H4 (cell line): Measurements from ENCODE around the gene FAM53A. TPM values are rescaled to one million over a fixed set of nuclear protein-coding genes. Genes with fewer than 3 reads are reported as not detected.

Source experiments
- DNase-seq: peaks from one replicate; pipeline ENCODE4 v3.0.0-alpha.2; 2015; ENCODE audit warnings: low spot score
- total RNA-seq: library from RNA; depleted of rRNA; stranded (reverse); fragments of >200 nt; shearing (Covaris generic); gene quantifications from 2 replicates; pipeline ENCODE4 v1.2.3, GENCODE V29; 2014

FAM53A gene
- total RNA-seq, 1 experiment from 2014 or later: 0.46 TPM

DNA sequence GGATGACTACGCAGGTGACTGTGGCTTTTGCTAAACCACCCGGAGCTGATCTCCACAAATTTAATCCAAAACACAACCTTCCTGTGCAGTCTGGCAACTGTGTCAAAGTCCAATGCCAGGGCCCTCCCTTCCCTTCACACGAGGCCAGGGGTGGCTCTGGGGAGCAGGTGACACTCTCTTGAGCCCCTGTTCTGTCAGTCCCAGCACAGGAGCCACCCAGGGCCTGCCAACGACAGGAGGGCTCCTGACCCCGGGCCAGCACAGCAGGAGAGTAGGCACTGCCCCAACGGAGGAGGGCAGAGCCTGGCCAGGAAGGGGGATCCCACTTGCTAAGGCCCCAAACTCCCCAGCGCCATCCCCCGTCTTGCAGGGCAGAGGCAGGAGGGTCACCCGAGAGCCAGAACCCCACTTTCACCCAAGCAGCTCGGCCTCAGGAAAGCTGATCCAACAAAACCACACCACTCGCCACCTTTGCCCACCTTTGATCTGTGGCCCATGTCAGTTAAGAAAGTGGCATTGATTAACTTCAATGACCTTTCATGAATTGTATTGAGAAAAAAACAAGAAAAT, 44.7 kb downstream of the FAM53A start:
- no peak for DNase-seq

DNA sequence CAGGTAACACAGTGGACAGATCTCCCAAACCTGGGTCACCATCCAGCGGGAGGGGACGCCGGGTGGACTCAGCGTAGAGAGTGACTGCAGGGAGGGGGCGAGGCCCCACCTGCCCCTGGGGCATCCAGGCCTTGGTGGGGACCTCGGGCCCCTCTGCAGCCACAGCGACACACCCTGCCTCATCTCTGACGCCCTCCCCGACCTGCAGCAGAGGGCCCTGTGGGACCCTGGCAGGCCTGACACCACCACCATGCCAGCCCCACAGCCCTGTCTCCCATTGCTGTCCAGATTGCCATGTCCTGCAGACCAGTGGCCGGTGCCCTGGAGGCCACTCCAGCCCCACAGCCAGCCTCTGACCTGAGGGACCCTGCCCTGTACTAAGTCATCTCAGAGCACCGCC, 45.2 kb downstream of the FAM53A start:
- no peak for DNase-seq

DNA sequence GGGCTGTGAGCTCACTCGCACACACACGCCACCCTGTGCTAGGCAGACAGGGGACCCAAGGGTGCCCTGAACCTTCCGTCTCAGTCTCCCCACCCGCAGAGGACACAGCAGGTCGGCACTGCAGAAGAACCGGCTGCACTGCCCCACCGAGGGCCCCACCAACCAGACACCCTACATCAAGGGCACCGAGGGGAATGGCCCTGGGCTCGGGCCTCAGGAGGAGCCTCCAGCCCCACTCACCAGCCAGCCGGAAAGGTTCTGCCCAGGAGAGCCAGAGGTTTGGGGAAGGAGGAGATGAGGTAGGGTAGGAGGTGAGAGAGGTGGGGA, 45.9 kb downstream of the FAM53A start:
- DNase-seq: no peak

DNA sequence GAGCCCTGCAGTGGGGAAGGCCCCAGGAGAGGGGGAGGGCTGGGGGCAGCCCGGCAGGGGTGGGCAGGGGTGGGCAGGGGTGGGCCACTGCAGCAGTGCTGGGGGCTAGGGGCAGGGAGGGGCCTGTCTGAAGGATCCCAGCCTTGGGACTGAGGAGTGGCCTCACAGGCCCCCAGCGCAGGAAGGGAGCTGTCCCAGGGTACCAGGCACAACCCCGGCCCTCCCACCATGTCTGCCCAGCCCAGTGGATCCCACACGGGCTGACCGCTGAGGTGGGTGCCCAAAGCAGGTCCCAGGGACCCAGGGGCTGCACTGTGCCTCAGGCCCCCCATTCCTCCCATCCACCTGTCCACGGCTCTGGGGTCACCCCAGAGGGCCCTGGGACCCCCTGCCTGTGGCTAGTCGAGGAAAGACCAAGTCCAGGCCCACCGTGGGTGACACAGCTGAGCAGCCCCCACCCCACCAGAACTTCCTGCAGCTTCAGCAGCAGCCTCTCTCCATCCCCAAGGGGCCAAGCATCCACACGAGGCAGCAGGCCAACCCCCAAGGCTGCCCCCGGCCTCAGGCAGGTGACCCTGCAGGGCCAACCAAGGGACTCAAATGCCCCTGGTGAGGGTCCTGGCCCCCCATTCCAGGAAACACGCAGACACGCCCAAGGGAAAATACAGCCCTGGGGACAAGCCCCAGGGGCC, 46.4 kb downstream of the FAM53A start:
- DNase-seq: no peak

DNA sequence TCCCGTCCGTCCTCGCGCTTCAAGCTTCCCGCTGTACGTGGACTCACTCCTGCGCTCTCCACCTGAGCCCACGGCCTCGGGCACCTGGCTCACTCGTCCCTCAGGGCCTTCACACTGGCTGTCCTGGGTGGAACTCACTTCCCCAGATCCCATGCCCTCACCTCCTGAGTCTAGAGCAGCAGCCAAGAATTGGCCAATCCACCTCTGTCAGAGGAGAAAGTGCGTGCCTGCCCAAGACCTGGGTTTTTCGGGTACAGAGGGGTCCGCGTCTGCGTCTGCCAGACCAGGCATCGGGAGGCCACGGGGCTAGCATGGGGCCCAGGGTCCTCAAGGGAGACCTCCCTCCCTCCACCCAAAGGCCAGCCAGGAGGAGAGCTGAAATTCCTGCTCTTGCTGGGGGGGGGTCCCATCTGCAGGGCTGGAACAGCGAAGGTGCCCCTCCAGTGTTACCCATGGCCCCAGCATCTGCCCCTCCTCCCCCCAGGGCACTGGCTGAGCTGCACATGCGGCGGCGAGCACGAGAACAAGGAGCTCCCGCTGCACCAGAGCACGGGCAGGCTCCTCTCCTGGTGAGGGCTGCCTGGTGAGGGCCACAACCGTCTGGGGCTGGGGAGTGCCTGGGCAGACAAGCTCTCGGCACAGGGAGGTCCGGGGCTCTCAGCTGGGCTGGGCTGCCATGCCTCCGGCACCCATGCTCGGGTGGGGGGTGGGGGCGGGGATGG, 47.5 kb downstream of the FAM53A start:
- no peak for DNase-seq

DNA sequence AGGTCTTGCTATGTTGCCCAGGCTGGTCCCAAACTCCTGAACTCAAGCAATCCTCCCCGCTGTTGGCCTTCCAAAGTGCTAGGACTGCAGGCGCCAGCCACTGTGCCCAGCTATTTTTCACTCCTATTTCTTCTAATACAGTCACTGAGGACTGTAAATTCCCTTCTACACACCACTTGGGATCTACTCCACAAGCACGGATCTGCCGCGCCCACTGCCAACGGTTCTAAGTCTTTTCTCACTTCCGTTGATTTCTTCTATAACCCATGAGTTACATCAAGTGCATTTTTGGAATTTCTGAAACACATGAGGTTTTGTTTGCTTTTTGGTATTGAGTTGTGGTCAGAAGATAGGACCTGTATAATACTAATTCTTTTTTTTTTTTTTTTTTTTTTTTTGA, 48.6 kb downstream of the FAM53A start:
- no peak for DNase-seq

DNA sequence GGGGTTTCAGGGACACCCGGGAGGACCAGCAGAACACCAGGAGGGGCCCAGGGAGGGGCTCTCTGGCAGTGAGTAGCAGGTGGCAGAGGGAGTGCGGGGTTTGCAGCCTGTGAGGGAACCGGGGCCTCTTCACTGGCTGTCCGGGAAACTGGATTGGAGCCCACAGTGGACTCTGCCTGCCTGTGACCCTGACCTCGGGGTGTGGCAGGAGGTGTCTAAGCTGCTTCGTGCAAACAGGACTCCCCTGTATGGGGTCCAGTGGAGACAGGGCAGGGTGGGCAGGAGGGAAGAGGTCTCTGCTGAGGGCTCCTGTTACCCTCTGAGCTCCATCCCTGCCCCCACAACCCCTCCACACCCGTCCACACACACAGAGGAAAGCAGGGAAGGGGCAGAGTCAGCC, 50.1 kb downstream of the FAM53A start:
- no peak for DNase-seq

DNA sequence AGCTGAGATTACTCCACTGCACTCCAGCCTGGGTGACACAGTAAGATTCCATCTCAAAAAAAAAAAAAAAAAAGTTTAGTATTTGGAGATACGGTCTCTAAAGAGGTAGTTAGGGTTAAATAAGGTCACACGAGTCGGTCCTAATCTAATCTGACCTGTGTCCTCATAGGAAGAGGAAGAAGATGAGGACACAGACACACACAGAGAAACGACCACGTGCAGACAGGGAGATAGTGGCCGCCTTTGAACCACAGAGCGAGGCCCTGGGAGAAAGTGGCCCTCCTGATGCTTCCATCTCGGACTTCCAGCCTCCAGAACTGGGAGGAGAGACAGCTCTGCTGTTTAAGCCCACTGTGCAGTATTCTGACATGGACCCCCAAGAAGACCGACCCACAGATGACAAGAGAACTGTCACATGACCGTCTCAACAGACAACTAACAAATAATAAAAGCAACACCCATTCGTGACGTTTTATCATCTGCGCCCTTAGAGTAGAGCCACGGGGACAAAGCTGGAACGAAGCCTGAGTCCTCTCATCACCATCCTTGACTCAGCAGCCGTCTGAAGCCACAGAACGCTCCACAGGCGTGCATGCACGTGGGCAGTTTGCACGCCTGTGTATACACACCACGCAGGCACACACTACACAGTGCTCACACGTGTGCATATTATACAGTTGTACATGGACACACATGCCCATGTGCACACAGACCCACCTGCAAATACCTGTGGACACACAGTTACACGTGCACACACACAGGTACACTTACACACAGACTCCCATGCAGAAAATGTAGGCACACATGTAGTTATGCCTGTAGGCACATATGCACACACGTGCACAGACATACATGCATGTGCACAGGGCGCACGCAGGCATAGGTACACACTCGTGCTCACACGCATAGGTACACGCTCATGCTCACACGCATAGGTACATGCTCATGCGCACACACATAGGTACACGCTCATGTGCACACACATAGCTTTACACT, 51.7 kb downstream of the FAM53A start:
- DNase-seq: no peak

DNA sequence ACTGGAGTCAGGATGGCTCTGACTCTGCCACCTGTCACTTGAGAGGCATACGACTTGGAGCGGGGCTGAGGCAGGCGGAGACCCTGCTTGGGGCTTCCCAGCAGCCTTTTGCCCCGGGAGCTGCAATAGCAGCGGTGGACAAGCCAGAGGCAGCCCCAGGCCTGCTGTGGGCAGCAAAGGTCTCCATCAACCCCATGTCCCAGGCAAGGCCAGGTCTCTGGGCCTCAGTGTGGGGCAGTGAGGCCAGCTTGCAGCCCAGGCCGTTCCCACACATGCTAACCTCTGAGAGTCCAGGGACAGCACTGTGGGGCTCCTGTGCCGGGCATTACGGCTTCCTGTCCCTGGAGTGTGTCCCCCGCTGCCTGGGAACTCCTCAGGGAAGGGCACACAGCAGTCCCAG, 53.0 kb downstream of the FAM53A start:
- no peak for DNase-seq

DNA sequence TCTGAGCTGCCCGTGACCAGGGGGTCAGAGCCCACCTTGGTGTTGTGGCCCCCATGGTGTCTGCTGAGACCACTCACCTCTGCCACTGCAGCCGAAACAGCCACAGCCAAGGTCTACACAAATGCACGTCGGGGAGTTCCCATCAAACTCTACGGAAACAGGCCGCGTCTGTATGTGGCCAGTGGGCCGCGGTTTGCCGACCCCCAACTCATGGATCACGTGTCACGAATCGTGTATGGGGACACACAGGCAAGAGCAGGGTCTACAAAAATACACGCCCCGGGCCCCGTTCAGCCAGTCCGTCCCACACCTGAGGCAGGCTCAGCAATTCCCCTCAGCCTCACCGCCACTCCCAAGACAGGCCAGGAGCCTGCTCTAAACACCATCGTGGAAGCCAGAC, 53.8 kb downstream of the FAM53A start:
- no peak for DNase-seq

DNA sequence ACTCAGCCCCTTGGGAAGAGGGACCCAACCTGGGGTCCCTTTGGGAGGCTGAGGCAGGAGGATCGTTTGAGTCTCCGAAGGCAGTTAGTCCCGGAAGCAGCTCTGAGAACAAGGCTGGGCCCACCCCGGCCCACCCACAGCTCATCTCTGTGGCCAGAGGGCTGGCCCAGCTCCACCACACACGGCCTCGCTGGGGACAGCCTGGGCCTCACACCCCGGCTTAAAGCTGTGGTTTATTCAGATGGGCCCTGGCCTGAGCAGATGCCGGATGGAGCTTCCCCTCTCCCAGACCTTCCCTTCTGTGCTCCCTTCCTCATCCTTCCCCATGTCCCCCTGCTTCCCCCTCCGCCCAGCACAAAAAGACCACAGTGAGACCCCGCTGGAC, 54.4 kb downstream of the FAM53A start:
- DNase-seq: no peak

DNA sequence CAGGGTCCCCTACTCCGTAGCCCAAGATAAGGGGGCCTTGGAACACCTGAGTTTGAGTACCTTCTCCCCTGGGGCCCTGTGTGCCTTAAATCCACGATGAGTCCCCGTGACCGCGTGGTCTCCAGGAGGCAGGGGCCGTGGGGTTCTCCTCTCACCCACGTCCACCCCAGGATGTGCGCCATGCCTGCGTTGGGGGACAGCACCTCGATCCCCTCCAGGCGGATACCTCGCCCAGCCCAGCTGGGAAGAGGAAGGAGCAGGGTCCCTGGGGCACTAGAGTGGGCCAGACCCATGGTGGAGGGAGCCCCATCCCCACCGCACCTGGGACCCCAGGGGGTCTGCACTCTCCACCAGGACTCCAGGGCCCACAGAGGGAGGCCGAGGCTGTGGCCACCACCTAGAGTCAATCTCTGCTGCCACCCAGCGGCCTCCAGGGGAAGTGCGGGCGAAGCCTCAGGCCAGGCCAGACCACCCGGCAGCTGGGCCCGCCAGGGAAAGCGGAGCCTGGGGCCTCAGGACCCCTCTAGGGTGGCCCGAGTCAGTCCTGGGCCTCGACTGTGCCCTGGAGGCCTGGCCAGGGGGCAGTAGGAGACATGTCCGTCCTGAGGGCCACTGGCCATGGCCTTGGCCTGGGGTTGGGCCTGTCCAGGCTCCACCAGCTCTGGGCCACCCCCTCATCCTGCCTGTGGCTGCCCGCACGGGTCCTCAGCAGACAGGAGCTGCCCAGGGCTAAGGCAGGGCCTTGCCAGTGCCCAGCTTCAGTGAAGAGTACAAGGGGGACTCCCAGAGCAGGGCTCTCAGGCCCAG, 55.0 kb downstream of the FAM53A start:
- DNase-seq: no peak

DNA sequence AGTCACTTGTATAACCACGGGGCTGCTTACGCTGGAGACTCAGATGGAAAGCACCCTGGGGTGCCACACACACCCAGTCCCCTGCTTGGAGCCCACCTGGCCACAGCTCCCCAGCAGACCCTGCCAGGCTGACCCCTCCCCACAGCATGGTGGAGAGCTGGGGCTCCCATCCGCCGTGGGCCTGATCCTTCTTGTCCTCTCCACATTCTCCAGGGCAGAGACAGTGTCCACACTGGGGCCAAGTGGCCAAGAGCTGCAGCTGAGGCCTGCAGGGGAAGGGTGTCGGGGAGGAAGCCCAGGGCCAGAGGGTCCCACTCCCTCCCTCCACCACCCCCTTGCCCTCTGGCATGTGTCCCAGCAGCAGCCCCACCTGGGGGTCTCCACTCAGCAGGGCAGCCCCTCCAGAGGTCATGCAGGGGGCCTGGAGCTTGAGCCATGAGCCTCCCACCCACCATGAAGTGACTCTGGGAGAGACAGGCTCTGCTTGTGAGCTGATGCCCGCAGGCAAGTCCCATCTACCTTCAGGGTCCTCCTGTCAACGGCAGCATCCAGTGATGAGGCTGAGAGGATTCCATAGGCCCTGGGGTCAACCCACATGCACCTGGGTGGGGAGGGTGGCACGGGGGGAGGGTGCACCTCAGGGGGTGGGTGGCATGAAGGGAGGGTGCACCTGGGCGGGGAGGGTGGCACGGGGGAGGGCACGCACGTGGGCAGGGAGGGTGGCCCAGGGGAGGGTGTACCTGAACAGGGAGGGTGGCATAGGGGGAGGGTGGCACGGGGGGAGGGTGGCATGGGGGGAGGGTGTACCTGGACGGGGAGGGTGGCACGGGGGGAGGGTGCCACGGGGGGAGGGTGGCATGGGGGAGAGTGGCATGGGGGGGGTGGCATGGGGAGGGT, 56.4 kb downstream of the FAM53A start:
- no peak for DNase-seq

DNA sequence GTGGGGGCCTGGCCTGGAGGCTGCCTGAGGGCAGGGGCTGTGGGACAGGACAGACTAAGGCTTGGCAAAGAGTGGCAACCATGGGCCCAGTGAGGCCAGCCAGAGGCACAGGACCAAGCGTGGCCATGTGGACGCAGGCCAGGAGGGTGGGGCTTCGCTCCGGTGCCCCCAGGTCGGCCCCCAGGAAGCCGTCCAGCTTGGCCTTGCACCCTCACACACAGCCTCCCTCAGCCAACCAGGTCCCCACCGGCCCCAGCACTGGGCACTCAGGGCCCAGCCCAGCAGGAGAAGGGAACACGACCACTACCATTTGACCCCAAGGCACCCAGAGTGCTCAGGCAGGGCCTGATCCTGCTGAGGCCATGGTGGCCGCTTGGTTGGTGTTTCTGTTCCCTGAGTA, 57.2 kb downstream of the FAM53A start:
- no peak for DNase-seq

DNA sequence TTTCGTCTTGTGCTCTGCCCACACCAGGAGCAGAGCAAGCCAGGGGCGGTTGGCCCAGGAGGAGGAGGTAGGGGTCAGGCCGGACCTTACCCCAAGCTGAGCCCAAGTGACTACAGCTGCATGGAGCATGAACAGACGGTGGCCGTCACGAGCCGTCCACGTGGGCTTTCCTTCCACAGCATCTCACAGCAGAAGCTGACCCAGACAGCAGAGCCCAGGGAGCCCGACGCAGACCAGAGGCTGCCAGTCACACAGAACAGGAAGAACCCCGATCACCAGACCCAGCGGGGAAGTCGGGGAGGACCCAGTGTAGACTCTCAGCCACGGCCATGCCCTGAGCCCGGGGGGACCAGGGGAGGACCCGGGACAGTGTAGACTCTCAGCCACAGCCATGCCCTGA, 58.0 kb downstream of the FAM53A start:
- DNase-seq: no peak

DNA sequence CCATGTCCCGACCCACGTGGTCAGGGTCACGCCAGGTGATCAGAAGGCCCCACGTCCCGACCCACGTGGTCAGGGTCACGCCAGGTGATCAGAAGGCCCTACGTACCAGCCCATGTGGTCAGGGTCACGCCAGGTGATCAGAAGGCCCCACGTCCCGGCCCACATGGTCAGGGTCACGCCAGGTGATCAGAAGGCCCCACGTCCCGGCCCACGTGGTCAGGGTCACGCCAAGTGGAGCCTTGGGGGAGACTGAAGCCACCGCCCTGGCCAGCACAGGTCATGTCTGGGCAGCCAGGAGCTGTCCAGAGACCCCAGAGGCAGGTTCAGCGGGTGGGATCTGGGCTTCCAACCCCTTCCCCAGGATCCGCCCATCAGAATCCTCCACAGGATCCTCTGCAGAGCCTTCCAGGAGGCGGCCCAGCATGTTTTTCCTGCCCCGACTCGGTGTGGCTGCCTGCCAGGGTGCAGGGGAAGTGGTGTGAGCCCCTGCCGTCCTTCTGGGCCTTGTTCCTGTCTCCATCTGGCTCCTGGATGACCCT, 58.4 kb downstream of the FAM53A start:
- DNase-seq: no peak

DNA sequence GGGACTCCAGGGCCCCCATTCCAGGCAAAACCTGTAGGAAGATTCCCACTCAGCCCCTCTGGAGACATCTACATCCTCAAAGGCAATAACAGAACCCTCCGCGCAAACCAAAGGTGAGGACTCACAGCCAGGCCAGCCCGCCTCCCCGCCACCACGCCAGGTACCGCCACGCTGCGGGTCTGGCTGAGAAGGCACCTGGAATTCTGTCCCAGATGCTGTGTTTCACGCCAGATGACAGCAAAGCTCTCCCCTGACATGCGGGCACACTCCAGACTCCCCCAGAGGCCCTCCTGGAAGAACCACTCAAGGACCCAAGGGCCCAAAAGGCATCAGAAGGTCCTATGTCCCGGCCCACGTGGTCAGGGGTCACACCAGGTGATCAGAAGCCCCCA, 59.6 kb downstream of the FAM53A start:
- DNase-seq: no peak

DNA sequence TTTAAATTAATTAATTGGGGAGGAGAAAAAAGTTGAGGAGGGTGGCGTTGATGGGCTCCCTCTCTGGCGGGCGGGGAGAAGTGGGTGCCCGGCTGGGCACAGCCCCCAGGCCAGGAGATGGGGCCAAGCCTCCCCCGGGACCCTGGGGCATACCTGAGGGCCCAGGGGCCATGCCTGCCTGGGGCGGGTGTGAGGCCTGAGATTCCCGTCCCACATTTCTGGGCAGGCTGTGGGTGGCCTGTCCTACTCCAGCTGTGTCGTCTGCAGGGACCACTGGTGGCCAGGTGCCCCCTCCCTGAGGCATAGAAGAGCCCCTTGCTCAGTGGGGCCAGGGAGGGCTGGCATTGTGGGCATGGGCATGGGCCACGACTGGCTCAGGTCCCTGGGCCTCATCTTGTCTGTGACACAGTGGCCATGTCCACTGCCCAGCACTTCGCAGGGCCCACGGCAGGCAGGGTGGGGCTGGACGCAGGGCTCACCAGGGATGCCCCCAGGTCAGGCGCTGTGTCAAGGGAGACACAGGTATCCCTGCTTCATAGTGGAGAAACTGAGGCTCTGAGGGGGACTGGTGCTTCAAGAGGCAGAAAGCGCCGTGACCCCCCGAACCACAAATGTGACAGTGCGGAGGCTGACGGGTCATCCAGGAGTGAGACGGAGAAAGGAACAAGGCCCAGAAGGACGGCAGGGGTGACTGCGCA, 60.1 kb downstream of the FAM53A start:
- DNase-seq: no peak

DNA sequence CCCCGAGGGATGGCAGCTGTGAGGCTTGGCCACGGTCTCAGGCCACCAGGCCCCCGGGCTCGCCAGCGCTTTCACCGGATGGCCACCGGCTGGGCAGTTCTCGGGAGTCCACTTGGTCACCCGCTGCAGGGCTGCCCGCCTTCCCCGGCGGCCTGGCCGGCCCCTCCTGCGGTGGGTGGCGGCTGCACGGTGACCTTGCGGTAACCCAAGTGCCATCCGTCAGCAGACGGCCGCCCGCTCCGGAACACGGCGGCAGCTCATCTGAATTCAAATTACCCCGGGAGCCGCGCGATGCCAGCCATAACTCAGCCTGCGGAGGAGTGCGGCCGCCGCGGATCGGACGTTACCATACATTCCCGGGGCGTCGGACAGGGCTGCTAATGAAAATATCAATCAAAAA, 60.7 kb downstream of the FAM53A start:
- no peak for DNase-seq

DNA sequence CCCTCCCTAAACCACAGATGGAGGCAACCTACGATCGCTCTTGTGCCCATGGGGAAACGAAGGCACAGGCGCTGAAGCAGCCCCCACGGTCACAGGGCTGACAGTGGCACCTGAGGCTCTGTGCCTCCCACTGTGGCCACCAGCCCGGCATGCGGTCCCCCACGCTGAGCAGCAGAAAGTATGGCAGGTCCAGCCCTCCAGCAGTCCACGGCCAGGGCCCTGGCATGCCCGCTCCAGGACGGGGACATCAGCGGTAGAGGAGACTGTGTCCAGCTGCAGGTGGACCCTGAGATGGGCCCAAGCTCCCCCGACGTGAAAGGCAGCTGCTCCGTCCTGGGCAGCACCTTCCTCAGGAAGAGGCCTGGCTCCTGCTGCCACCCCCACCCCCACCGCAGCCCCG, 61.2 kb downstream of the FAM53A start:
- DNase-seq: no peak
